Measurements from ENCODE around the gene SPATA13. TPM values are rescaled to one million over a fixed set of nuclear protein-coding genes. Genes with fewer than 3 reads are reported as not detected.
"Not testable (repeated sequence)": the region's sequence is repeated elsewhere in the genome, so short reads cannot be mapped to it uniquely, and the experiment has no call there.

Gene SPATA13
- total RNA-seq, 1 donor from 2014 or later = 8.0 TPM

DNA sequence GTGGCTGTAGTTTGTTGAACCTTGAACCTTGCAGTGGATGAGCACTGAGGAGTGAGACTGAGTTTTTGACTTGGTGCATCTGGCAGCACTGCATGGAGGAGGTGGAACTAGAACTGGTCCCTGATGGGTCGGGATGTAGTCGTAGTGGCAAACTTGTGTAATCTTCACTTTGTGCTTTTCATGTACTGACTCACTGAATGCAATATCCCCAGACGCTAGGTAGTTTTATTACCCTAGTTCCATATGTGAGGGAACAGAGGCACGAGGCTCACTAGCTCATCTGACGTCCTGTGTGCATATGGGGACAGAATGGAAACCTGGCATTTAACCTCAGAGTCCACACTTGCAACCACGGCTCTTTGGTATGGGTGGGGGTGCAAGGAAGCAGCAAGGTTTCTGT, 159.1 kb downstream of the SPATA13 start:
- intact Hi-C loops (cut with DNase I); DNase-seq (ENCODE audit: low spot score): not testable (repeated sequence)

GRCh38 chr13:24321416-24321815, 160.9 kb downstream of the SPATA13 start:
- intact Hi-C loops (cut with DNase I); DNase-seq (ENCODE audit: low spot score): not testable (repeated sequence)

GRCh38 chr13:24322470-24322869, 161.9 kb downstream of the SPATA13 start:
- DNase-seq (ENCODE audit: low spot score); intact Hi-C loops (cut with DNase I): not testable (repeated sequence)

DNA sequence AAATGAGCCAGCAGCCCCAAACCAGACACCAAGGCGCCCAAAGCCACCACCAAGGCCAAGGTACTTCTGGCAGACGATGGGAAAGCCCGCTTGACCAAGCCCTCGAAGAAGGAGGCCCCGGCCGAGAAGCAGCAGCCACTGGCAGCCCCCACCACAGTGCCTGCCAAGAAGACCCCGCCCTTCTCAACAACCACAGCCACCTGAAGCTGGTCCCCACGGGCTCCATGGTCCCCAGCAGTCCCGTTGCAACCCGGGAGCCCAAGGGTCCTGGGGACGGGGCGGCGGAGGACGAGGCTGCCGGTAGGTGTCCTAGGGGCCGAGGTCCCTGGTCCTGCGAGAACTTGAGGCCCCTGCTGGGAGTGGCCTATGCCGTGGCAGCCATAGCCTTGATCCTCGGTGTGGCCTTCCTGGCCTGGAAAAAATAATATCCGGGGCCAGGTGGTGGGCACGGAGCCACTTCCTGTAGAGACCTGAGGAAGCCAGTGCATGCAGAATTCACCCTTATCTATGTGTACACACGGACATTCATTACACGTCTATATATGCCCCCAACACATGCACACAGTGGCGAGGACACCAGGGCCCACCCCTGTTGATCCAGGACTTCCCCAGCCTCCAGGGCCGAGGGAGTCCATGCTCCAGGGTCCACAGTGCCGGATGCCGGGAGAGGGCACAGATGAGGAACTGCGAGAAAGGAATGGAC, 162.7 kb downstream of the SPATA13 start:
- DNase-seq (ENCODE audit: low spot score) = no peak
- intact Hi-C loops (cut with DNase I) = no loop called here

DNA sequence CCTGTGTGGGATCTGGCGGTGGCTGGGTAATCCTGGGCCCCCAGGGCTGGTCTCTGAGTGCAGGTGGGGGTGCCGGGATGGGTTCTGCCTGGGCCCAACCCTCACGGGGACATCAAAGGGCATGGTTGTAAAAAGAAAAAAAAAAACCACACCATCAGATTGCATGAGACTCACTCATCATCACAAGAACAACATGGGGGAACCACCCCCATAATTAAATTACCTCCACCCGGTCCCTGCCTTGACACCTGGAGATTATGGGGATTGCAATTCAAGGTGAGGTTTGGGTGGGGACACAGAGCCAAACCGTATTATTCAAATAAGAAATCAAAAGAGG, 163.2 kb downstream of the SPATA13 start:
- no peak for DNase-seq (ENCODE audit: low spot score)
- intact Hi-C loops (cut with DNase I) = no loop called here

- DNase-seq (ENCODE audit: low spot score); intact Hi-C loops (cut with DNase I): not testable (repeated sequence)
These were observed 167.1 kb downstream of the SPATA13 start for GRCh38 chr13:24327598-24327997.

DNA sequence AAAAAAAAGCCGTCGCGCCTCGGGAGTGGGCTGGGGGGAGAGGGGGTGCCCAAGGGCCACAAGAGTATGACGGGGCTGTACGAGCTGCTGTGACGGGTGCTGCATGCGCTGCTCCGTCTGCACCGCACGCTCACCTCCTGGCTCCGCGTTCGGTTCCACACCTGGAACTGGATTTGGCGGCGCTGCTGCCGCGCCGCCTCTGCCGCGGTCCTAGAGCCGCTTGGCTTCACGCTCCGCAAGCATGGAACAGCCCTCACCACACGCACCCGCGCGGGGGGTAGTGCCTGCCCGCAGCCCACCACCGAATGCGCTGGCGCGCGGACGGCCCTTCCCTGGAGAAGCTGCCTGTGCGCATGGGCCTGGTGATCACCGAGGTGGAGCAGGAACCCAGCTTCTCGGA, 167.6 kb downstream of the SPATA13 start:
- intact Hi-C loops (cut with DNase I) = no loop called here

GRCh38 chr13:24338721-24339120, 178.2 kb downstream of the SPATA13 start:
- intact Hi-C loops (cut with DNase I) = no loop called here
- no peak for DNase-seq (ENCODE audit: low spot score)

More for the DNA sequence above, 167.6 kb downstream of the SPATA13 start:
- DNase-seq (ENCODE audit: low spot score) = no peak

DNA sequence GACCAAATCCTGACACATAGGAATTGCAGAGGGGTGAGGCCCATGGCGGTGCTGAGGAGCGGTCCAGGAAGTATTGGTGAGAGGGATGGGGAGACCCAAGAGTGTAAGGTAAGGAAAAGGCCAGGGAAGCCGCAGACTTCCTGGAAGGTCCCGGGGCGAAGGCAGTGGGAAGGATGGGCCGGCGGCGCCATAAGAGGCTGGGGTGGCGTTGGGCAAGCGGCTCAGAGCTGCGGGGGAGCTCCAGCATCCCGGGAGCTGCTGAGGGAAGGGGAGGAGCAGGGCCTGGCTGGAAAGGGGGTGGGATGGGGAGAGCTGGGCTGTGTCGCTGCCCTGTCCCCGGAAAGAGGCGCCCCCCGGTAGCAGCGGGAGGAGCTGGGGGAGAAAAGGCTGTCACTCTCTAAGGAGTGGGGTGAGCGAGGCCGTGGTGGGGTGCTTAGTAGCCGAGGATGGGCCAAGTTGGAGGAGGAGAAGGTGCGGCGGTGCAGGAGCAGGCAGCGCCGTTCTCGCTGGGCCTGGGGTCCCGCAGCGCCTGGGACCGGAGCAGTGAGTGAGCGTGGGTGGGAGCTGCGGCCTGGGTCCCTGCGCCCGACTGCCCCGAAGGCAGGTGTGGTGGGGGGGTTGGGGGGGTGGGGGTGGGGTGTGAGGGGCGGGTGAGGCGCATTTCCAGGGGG, 179.6 kb downstream of the SPATA13 start:
- intact Hi-C loops (cut with DNase I) = no loop called here

GRCh38 chr13:24340608-24340955, 180.1 kb downstream of the SPATA13 start:
- intact Hi-C loops (cut with DNase I) = no loop called here

More for the DNA sequence above, 179.6 kb downstream of the SPATA13 start:
- DNase-seq (ENCODE audit: low spot score) = no peak

DNA sequence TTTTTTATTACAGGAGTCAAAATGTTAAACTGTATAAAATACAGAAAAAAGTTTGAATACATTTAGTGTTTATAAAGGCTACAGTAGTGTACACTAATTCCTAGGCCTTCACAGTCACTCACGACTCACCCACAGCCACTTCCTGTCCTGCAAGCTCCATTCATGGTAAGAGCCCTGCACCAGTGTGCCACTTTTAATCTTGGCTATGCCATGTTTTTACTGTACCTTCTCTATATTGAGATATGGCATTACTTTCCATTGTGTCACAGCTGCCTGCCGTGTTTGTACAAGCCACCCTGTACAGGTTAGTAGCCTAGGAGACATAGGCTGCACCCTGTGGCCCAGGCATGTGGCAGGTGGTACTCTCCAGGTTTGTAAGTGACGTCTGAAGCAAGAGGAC, 180.9 kb downstream of the SPATA13 start:
- intact Hi-C loops (cut with DNase I) = no loop called here
- no peak for DNase-seq (ENCODE audit: low spot score)

More at GRCh38 chr13:24340608-24340955, 180.1 kb downstream of the SPATA13 start:
- no peak for DNase-seq (ENCODE audit: low spot score)

GRCh38 chr13:24348385-24348784, 187.9 kb downstream of the SPATA13 start:
- intact Hi-C loops (cut with DNase I) = no loop called here
- DNase-seq (ENCODE audit: low spot score) = no peak

DNA sequence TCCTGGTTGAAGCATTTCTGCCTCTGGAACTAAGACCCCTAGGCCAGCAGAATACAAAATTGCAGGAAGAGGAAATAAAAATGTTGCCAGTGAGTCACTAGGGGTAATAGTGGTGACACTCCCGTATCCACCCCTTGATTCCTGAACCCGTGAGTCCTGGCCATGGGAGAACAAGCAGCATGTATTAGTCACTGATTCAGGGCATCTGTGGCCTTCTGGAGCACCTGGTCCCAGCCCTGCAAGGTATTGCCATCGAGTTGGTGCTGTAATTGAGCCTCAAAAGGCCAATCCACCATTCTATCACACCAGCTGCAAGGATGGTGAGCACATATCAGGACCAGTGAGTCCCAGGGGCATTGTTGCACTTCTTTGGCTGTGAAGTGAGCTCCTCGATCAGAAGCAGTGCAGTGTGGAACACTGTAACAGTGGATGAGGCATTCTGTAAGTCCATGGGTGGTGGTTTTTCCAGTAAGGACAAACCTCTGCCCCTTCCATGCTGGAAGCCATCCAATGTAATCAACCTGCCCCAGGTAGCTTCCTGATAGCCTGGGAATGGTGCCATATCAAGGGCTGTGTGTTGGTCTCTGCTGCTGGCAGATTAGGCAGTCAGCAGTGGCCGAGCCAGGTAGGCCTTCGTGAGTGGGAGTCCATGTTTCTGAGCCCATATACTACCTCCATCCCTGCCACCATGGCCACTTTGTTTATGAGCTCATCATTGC, 188.4 kb downstream of the SPATA13 start:
- no peak for DNase-seq (ENCODE audit: low spot score)
- intact Hi-C loops (cut with DNase I) = no loop called here

DNA sequence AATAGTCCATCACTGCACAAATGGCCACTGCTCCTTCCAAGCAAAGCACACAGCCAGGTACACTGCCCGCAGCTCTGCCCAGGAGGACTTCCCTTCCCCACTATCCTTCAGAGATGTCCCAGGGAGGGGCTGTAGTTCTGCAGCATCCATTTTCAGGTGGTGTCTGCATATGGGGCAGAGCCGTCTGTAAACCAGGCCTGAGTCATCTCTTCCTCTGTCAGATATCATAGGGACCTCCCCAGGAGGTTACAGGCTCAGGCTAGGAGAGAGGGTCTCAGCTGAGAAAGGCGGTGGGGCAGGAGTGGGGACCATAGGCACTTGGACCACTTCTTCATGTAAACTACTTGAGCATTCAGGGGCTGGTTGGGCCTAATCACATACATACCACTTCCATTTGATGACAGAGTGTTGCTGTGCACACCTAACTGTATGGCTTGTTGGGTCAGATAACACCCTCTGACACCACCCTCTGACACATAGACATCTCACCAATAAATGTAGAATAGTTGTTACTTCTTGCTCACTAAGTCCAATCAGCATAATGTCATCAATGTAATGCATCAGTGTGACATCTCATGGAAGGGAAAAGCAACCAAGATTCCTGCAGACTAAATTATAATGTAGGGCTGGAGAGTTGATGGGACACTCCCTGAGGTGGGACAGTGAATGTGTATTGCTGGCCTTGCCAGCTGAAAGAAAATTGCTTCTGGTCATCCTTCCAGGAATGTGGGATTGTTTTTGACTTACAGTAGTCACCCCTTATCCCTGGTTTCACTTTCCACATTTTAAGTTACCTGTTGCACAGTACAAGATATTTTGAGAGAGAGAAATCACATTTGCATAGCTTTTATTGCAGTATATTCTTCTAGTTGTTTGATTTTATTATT, 189.5 kb downstream of the SPATA13 start:
- DNase-seq (ENCODE audit: low spot score); intact Hi-C loops (cut with DNase I): not testable (repeated sequence)

- no peak for DNase-seq (ENCODE audit: low spot score)
- intact Hi-C loops (cut with DNase I) = no loop called here
These were observed 190.9 kb downstream of the SPATA13 start for GRCh38 chr13:24351423-24351822.

DNA sequence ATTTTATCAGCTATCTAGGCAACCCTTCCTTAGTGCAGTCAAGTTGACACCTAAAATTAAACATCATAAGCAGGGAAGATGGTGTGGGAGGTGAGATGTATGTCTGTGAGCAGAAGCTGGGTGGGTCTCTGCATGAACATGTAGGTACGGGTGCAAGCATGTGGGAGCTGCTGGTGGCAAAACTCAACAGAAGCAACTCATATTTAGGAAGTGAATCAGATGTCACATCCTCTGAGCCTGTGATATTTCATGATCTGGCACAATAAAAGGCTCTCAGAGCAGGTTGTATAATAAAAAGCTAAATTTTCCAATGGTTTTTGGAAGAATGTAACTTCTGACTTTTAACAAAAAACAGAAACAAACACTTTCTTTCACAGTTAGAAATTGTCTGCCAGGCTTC, 193.2 kb downstream of the SPATA13 start:
- intact Hi-C loops (cut with DNase I) = no loop called here
- DNase-seq (ENCODE audit: low spot score) = no peak

- no peak for DNase-seq (ENCODE audit: low spot score)
- intact Hi-C loops (cut with DNase I) = no loop called here
These were observed 194.6 kb downstream of the SPATA13 start for GRCh38 chr13:24355103-24355502.

DNA sequence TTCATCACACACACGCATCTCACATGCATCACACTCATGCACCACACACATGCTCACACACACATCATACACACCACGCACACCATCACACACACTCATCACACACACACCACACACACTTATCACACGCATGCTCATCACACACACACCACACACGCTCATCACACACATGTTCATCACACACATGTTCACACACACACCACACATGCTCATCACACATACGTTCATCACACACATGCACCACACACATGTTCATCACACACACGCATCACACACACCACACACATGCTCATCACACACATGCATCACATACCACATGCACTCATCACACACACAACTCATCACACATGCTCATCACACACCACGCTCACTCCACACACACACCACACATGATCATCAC, 195.8 kb downstream of the SPATA13 start:
- intact Hi-C loops (cut with DNase I) = no loop called here

More for the DNA sequence above, 195.8 kb downstream of the SPATA13 start:
- DNase-seq (ENCODE audit: low spot score) = no peak

All from cardiac septum (tissue), 1 donor.